ENCODE data around the gene KMT5B.

DNA sequence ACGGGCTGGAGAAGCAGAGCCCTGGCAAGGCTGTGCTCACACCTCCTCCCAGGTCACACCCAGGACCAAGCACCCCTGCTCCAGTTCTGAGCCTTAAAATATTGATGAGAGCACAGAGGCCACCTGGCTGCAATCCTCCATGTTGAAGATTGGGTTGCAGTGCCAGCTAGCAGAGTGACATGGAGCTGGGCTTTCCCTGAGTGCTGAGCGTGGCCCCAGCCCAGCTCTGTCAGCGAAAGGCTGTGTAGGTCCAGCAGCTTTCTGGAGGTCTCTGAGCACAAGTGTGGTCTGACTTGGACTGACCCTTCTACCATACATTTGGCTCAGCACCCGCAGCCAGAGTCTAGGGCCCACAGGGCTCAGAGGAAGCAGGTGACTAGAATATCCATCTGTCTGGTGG is 87.9 kb downstream of the KMT5B start:
- TF ChIP-seq, protein P1, sequence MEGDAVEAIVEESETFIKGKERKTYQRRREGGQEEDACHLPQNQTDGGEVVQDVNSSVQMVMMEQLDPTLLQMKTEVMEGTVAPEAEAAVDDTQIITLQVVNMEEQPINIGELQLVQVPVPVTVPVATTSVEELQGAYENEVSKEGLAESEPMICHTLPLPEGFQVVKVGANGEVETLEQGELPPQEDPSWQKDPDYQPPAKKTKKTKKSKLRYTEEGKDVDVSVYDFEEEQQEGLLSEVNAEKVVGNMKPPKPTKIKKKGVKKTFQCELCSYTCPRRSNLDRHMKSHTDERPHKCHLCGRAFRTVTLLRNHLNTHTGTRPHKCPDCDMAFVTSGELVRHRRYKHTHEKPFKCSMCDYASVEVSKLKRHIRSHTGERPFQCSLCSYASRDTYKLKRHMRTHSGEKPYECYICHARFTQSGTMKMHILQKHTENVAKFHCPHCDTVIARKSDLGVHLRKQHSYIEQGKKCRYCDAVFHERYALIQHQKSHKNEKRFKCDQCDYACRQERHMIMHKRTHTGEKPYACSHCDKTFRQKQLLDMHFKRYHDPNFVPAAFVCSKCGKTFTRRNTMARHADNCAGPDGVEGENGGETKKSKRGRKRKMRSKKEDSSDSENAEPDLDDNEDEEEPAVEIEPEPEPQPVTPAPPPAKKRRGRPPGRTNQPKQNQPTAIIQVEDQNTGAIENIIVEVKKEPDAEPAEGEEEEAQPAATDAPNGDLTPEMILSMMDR (conservative IDR thresholded peaks at IDR 0.05; ENCODE audit: low read length) = no peak
- TF ChIP-seq EZH2phosphoT487 (IDR thresholded peaks at IDR 0.05; ENCODE audit: borderline replicate concordance) = no peak
